Mucosa of stomach (tissue), 1 donor: ENCODE data around the gene ARHGAP21.

Experiments used
- H3K27me3 ChIP-seq: one replicate; pipeline ENCODE4 v1.7.0; 2013; ENCODE audit warnings: mild to moderate bottlenecking, low read length; ENCODE audit not compliant: control insufficient read depth, insufficient read depth
- H3K36me3 ChIP-seq: one replicate; pipeline ENCODE4 v1.7.0; 2013; ENCODE audit warnings: low read length; ENCODE audit not compliant: control insufficient read depth, insufficient read depth
- H3K4me1 ChIP-seq: one replicate; pipeline ENCODE4 v1.7.0; 2013; ENCODE audit warnings: mild to moderate bottlenecking, low read length; ENCODE audit not compliant: control insufficient read depth, insufficient read depth
- H3K4me3 ChIP-seq: one replicate; pipeline ENCODE4 v1.7.0; 2013; ENCODE audit warnings: low read length
- H3K9ac ChIP-seq: one replicate; pipeline ENCODE4 v1.7.0; 2013; ENCODE audit warnings: mild to moderate bottlenecking, low read length, moderate library complexity
- H3K9me3 ChIP-seq: one replicate; pipeline ENCODE4 v1.7.0; 2013; ENCODE audit warnings: mild to moderate bottlenecking, low read length, moderate library complexity; ENCODE audit not compliant: control insufficient read depth
- donor health status: Pancreatic carcinoma.

Gene ARHGAP21

DNA sequence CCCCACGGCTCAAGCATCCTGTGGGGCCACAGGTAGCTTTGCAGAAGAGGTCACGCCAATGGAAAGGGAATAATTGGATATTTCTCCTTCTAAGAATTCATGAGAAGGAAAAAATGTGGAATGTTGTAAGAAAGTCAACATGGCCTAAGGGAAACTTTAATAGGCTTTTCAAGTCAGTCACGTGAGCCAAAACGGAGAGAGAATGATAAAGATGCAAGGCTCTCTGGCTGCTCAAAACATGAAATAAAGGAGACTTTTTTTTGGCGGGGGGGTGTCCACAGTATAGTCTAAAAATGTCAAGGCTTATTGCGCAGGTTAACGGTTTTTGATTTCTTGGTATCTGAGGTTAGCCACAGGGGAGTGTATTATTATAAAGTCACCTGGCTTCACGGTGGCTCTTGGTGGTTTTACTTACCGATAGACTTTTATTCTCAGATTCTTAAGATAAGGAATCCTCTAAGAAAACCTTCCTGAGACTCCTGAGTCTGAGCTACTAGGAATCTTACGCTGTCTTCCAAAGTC is 148.1 kb downstream of the ARHGAP21 start:
- Histone ChIP-seq H3K9me3 (no peaks in the 10 kb centered on the region), H3K4me1 (no peaks in the 10 kb centered on the region), H3K4me3 (no peak overlapping the region), H3K27me3 (peaks cover 4% of the 10 kb centered on the region), H3K9ac (no peak overlapping the region), H3K36me3 (no peaks in the 10 kb centered on the region)

GRCh38 chr10:24574578-24575155 is 149.0 kb downstream of the ARHGAP21 start:
- H3K9me3 ChIP-seq, result no peaks in the 10 kb centered on the region
- H3K27me3 ChIP-seq, result peaks cover 4% of the 10 kb centered on the region
- H3K4me1 ChIP-seq, result no peaks in the 10 kb centered on the region
- H3K9ac ChIP-seq, result no peak overlapping the region
- H3K4me3 ChIP-seq, result no peak overlapping the region
- H3K36me3 ChIP-seq, result no peaks in the 10 kb centered on the region

- H3K4me1 ChIP-seq, result no peaks in the 10 kb centered on the region
- H3K9ac ChIP-seq, result no peak overlapping the region
- H3K27me3 ChIP-seq, result peaks cover 4% of the 10 kb centered on the region
- H3K36me3 ChIP-seq, result no peaks in the 10 kb centered on the region
- no peak overlapping the region for H3K4me3 ChIP-seq
- no peaks in the 10 kb centered on the region for H3K9me3 ChIP-seq
Measured at GRCh38 chr10:24574161-24574560, 149.5 kb downstream of the ARHGAP21 start.

GRCh38 chr10:24571870-24572450 is 151.7 kb downstream of the ARHGAP21 start:
- H3K9me3 ChIP-seq, result no peaks in the 10 kb centered on the region
- H3K9ac ChIP-seq, result no peak overlapping the region
- H3K36me3 ChIP-seq, result no peaks in the 10 kb centered on the region
- H3K4me3 ChIP-seq, result no peak overlapping the region
- no peaks in the 10 kb centered on the region for H3K4me1 ChIP-seq
- H3K27me3 ChIP-seq, result peaks cover 4% of the 10 kb centered on the region

- Histone ChIP-seq H3K27me3 (peaks cover 4% of the 10 kb centered on the region), H3K4me3 (no peak overlapping the region), H3K9ac (no peak overlapping the region), H3K36me3 (no peaks in the 10 kb centered on the region), H3K4me1 (no peaks in the 10 kb centered on the region), H3K9me3 (no peaks in the 10 kb centered on the region)
Measured at GRCh38 chr10:24570658-24571426, 152.8 kb downstream of the ARHGAP21 start.

GRCh38 chr10:24569828-24570657 is 153.6 kb downstream of the ARHGAP21 start:
- no peaks in the 10 kb centered on the region for H3K9me3 ChIP-seq
- H3K9ac ChIP-seq, result no peak overlapping the region
- no peaks in the 10 kb centered on the region for H3K36me3 ChIP-seq
- H3K4me1 ChIP-seq, result no peaks in the 10 kb centered on the region
- peaks cover 4% of the 10 kb centered on the region for H3K27me3 ChIP-seq
- H3K4me3 ChIP-seq, result no peak overlapping the region

DNA sequence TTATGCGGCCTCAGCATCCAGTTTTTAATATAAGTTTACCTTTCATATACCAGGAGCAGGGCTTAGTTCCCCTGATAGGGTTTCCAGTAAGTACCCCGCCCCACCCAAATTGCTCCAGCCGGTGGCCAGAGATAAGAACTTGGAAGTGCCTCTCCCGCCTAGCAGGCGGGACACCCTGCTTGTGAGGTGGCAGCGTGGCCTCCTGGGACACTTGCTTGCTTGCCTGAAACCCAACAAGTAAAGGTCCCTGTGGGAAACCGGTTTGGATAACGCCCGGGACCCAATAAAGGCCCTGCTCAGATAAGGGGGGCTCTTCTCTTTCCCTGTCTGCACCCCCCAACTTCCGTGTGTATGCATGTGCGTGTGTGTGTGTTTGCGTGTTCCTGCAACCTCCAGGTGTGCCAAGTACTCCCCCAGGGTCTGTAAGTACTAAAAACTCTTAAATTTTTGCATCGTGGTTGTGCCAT is 154.3 kb downstream of the ARHGAP21 start:
- H3K27me3 ChIP-seq, result peaks cover 4% of the 10 kb centered on the region
- no peak overlapping the region for H3K4me3 ChIP-seq
- H3K9me3 ChIP-seq, result no peaks in the 10 kb centered on the region

GRCh38 chr10:24568042-24568441 is 155.6 kb downstream of the ARHGAP21 start:
- Histone ChIP-seq H3K4me1 (no peaks in the 10 kb centered on the region), H3K4me3 (no peak overlapping the region), H3K9ac (no peak overlapping the region), H3K9me3 (no peaks in the 10 kb centered on the region), H3K27me3 (peaks cover 4% of the 10 kb centered on the region), H3K36me3 (no peaks in the 10 kb centered on the region)

More for the DNA sequence above, 154.3 kb downstream of the ARHGAP21 start:
- H3K36me3 ChIP-seq, result no peaks in the 10 kb centered on the region
- H3K4me1 ChIP-seq, result no peaks in the 10 kb centered on the region
- H3K9ac ChIP-seq, result no peak overlapping the region

DNA sequence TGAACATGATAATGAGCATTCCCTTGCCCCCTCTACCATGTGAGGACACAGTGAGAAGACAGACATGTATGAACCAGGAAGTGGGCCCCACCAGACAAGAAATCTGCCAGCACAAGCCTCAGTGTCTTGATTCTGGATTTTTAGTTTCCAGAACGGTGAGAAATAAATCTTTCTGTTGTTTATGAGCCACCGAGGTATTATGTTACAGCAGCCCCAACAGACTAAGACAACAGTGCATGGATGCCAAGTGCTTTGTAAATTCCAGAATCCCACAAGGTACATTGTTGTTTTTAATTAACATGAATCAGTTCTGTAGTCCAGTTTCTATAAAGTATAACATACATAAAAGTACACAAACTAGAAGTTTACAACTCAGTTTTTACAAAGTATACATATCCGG is 162.2 kb downstream of the ARHGAP21 start:
- no peaks in the 10 kb centered on the region for H3K9me3 ChIP-seq

DNA sequence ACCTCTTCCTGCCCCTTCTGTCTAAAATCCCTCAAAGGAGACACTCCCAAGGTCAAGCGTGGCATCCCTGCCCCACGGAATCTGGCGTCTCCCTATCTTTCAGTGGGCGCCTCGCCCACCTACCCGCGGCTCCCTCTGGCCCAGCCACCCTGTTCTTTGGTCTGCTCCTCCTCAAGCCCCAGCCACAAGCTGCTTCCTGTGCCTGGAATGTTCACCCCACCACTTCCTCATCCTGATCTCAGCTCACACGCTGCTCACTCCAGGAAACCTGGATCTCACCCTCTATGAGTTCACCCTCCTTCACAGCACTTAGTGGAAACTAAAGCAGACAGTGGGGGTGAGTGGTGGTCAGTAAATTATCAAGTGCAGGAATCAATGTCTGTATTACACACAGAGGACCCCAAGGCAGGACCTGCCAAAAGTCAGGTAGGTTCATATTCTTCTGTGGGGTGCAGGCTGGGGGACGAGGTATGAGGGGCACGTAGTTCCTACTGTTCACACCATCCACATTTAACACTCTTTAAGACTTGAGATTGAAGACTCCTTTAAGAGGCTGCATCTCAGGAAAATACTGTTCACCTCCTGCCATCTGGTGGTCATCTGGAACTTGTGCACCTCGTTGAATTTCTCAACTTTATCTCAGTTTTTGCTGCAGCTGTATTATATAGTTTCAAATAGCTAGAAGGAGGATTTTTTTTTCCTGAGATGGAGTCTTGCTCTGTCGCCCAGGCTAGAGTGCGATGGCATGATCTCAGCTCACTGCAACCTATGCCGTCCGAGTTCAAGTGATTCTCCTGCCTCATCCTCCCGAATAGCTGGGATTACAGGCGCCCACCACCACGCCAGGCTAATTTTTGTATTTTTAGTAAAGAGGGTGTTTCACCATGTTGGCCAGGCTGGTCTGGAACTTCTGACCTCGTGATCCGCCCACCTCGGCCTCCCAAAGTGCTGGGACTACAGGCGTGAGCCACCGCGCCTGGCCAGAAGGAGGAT is 166.6 kb downstream of the ARHGAP21 start:
- no peaks in the 10 kb centered on the region for H3K27me3 ChIP-seq
- H3K36me3 ChIP-seq, result no peaks in the 10 kb centered on the region
- no peaks in the 10 kb centered on the region for H3K9me3 ChIP-seq
- H3K4me3 ChIP-seq, result no peak overlapping the region
- H3K4me1 ChIP-seq, result peaks cover 15% of the 10 kb centered on the region
- no peak overlapping the region for H3K9ac ChIP-seq

More for the DNA sequence above, 162.2 kb downstream of the ARHGAP21 start:
- Histone ChIP-seq H3K4me1 (peaks cover 6% of the 10 kb centered on the region), H3K9ac (no peak overlapping the region), H3K36me3 (no peaks in the 10 kb centered on the region), H3K27me3 (no peaks in the 10 kb centered on the region), H3K4me3 (no peak overlapping the region)
